ENCODE results near the gene HOXD11.

HOXD11 gene

GRCh38 chr2:176081837-176082524 is 25.1 kb upstream of the HOXD11 start:
- no peak for DNase-seq

DNA sequence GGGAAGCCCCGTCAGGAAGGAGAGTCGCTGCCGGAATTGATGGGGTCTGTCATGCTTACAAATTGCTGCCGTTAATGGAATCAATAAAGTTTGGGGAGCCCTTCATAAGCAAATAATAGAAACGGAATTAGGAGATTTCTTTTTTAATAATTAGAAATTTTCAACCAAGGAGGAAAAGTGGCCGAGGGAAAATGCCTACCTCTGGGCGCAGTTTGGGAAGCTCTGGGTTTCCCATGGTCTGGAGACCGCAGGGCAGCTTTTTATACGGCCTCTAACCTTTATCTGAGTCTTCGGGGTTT is 24.6 kb upstream of the HOXD11 start:
- no peak for DNase-seq

- DNase-seq: no peak
Measured at GRCh38 chr2:176082824-176083751, 24.0 kb upstream of the HOXD11 start.

GRCh38 chr2:176083796-176084261 is 23.3 kb upstream of the HOXD11 start, which contains the start of gene EVX2:
TSS of gene EVX2 (minus strand) at chr2:176083962. CDS start at chr2:176083776, 186 bp downstream.
- DNase-seq: no peak

DNA sequence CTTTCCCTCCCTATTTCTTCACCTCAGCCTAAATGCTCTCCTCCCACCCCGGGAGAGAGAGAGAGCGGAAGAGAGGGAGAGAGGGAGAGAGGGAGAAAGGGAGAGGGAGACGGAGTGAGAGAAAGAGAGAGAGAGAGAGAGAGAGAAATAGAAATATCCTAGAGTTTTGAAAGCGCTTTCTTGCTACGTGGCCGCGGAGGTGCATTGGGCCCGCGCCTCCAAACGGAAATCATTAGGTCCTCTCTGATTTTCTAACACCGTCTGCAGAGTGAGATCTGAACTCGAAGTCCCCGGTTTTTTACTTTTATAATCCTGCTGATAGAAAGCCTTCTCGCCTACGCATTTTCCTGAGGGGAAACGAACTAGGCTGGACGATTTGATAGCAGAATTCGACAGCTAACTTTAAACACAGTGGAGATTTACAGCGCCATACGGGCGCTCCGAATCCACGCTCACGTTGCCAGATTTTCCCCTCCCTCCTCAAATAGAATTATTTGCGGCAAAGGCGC is 22.4 kb upstream of the HOXD11 start:
- DNase-seq: no peak

DNA sequence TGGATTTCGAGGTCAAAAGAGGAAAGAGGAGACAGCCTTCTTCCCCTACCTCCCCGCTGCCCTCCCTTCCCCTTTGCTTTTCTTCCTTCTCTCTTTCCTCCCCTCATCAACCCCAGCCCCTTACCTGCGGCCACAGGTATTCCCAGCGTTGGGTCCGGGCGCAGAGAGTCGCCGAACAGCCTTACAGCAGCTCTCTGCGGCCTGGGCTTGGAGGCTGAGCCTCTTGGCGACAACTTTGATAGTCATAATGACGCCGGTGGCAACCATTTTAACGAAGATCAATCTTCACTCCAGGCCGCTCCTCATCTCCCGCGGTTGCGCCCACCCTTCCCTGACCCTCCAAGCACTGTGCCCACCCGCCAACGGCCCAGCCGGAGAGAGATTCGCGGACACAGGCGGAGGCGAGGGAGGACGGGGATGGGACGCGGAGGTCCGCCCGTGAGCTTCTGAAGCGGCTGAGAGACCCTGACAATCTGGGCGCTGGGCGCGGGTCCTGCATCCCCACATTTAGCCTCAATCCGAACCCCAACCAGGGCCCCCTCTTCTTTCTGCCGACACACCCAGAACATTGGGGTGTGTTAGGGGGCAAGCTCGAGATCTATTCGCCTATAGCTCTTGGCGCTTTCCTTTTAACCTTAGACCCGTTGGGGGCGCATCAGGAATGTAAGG is 21.8 kb upstream of the HOXD11 start:
- no peak for DNase-seq

GRCh38 chr2:176085861-176086771 is 21.0 kb upstream of the HOXD11 start:
- no peak for DNase-seq

GRCh38 chr2:176087330-176088047 is 19.6 kb upstream of the HOXD11 start:
- DNase-seq: no peak

DNA sequence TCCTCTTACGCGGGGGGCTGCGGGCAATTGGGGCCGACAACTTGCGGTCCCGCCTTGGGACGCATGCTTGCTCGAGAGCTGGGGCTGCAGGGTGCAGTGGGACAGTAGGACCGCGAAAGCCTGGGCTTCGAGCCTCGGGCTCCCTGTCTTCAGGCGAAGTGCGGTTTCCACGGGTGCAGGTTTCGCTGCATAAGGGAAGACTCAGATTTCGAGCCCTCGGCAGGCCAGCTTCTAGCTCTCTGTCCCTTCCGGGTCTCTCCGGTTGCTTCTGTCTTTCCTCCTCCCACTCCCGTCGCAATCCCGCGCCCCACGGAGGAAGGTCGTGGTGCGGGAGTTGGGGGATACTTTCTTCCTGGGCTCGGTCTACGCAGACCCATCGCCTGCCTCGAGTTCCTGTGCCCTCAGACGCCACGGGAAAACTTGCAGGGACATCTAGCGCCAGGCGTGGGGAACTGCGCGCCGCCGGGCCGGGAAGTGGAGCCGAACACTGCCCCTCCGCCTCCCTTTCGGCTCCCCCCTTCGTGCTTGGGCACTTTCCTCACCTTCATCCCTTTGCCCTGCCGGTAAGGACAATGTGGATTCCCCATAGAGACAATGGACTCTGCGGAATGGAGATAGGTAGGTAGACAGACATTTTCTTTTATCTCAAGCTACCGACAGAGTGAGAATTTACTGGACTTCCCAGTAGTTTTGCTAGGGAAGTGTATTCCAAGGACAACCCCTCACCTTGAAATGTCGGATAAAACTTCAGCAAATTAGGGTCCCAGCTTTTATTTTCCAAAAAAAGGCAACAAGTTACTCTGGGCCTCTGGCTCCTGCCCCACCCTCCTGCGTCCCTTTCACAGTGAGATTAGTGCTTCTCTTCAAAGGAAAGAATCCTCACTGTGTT is 18.8 kb upstream of the HOXD11 start:
- DNase-seq: no peak

GRCh38 chr2:176088937-176089842 is 17.9 kb upstream of the HOXD11 start:
- no peak for DNase-seq

- DNase-seq: no peak
Measured at GRCh38 chr2:176089843-176090395, 17.2 kb upstream of the HOXD11 start.

GRCh38 chr2:176090862-176091261 is 16.2 kb upstream of the HOXD11 start:
- DNase-seq: no peak

- no peak for DNase-seq
Measured at GRCh38 chr2:176091329-176092258, 15.5 kb upstream of the HOXD11 start.

DNA sequence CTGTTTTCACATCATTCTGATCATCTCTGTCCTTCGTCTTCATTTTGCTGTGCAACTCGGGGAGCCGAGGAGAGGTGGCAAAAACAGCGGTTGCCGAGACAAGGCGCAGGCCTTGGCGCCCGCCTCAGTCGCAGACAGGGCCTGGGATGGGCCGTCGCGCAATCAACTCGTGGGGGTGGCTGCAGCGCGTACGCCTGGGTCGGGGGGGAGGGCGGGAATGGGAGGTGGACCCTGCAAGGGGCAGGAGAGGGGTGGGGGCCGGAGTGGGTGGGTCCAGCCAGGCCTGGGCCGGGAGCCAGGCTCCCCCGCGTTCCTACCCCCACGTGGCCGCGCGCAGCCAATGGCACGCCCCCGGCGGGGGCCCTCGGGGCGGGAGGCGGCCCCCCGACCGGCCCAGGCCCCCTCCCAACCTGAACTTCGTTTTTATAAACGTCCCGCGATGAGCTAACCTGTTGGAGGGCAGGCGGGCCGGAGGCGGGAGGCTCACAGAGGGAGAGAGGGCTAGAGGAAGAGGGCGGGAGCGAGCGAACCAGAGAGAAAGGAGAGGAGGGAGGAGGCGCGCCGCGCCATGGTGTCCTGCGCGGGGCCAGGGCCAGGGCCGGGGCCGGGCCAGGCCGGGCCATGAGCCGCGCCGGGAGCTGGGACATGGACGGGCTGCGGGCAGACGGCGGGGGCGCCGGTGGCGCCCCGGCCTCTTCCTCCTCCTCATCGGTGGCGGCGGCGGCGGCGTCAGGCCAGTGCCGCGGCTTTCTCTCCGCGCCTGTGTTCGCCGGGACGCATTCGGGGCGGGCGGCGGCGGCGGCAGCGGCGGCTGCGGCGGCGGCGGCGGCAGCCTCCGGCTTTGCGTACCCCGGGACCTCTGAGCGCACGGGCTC is 14.6 kb upstream of the HOXD11 start, which contains the start of gene HOXD13:
HOXD13 (plus strand) TSS at position 452 of the 875 bp plus-strand sequence; CDS start at position 622, 170 bp downstream.
- DNase-seq: no peak

DNA sequence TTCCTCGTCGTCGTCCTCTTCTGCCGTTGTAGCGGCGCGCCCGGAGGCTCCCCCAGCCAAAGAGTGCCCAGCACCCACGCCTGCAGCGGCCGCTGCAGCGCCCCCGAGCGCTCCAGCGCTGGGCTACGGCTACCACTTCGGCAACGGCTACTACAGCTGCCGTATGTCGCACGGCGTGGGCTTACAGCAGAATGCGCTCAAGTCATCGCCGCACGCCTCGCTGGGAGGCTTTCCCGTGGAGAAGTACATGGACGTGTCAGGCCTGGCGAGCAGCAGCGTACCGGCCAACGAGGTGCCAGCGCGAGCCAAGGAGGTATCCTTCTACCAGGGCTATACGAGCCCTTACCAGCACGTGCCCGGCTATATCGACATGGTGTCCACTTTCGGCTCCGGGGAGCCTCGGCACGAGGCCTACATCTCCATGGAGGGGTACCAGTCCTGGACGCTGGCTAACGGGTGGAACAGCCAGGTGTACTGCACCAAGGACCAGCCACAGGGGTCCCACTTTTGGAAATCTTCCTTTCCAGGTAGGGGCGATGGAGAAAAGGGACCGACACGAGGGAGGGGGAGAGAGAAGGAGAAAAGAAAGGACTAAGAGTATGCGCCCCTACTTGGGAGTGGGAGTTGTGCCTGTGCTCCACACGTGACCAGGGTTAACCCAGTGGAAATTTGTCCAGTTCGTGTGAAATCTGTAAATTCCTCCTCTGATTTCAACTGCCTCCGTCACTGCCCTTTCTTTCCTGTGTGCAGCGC is 13.8 kb upstream of the HOXD11 start:
- no peak for DNase-seq

DNA sequence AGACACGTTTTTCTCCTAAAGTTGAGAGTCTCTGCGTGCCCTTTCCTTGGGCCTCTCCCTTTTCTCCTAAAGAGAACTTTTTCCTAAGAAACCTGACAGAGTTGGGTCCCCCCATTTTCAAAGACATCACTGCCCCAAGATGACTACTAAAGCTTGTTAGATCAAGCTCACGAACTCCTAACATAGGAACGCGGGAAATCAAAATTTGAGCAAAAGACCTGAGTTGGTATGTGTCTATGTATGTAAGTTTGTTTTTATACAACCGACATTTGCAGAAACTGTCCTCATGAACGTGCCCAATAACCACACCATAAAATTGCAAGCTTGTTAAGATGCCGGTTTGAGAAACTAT is 13.2 kb upstream of the HOXD11 start:
- no peak for DNase-seq
